ENCODE measurements around the gene TBCE.
"Not testable (repeated sequence)": the region's sequence is repeated elsewhere in the genome, so short reads cannot be mapped to it uniquely, and the experiment has no call there.

The TBCE gene

GRCh38 chr1:235357485-235358373 lies 9.5 kb upstream of the TBCE start:
- DNase-seq (ENCODE audit: low read depth) = no peak

GRCh38 chr1:235358899-235359298 lies 8.3 kb upstream of the TBCE start:
- no peak for DNase-seq (ENCODE audit: low read depth)

GRCh38 chr1:235364189-235364588 lies 3.0 kb upstream of the TBCE start:
- not testable (repeated sequence) for DNase-seq (ENCODE audit: low read depth)

- no peak for DNase-seq (ENCODE audit: low read depth)
Observed at GRCh38 chr1:235366286-235366685, 941 bp upstream of the TBCE start.

DNA sequence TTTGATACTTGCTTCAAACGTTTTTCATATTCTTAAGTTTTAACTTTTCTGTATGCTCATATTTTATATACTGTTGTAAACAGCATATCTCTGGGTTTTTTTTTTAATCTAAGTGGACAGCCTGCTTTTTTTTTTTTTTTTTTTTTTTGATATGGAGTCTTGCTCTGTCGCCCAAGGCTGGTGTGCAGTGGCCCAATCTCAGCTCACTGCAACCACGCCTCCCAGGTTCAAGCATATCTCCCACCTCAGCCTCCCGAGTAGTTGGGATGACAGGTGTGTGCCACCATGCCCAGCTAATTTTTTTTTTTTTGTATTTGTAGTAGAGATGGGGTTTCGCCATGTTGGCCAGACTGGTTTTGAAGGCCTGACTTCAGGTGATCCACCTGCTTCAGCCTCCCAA lies 1.2 kb downstream of the TBCE start:
- no peak for DNase-seq (ENCODE audit: low read depth)

DNA sequence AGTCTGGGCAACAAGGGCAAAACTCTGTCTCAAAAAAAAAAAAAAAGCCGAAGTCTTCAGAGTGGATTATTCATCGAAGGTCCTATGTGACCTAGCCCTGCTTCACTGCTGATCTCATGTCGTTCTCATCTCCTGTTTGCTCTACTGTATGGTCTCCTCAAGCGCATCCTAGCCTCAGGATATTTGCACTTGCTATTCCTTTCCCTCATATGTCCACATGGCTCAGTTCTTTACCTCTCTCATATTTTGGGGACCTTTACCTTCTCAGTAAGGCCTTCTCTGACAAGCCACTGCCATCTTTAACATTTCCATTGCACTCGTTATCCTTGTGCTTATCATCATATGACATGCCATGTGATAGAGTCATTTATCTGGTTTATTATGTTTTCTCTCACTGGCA lies 2.6 kb downstream of the TBCE start:
- DNase-seq (ENCODE audit: low read depth) = no peak

DNA sequence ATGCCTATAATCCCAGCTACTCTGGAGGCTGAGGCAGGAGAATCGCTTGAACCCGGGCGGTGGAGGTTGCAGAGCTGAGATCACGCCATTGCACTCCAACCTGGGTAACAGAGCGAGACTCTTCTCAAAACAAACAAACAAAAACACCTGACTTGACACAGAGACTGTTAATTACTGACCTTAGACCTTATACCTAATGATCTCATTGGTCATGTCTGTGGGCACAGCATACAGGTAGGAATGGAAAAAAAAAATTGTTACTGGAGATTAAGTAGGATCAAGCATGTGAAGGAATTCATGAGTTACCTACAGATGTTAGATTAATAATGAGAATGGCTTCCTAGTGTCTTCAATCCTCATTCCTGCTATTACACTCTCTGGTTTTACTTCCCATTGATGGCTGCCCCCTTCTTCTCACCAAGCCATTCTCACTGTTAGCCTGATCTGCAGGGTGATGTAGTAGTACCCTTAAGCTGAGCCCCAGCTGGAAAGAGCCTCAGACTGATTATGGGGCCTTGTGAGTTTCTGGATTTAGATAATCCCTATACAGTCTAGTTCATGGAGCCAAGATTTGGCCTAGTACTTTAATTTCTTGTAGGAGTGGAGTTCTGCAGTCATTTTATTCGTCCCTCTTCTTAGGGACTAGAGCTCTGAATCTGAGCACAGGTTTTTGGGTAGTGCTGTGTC lies 8.8 kb downstream of the TBCE start:
- no peak for DNase-seq (ENCODE audit: low read depth)

- DNase-seq (ENCODE audit: low read depth) = not testable (repeated sequence)
Observed at GRCh38 chr1:235378134-235378735, 11.0 kb downstream of the TBCE start.

- not testable (repeated sequence) for DNase-seq (ENCODE audit: low read depth)
Observed at GRCh38 chr1:235381955-235382739, 14.9 kb downstream of the TBCE start.

DNA sequence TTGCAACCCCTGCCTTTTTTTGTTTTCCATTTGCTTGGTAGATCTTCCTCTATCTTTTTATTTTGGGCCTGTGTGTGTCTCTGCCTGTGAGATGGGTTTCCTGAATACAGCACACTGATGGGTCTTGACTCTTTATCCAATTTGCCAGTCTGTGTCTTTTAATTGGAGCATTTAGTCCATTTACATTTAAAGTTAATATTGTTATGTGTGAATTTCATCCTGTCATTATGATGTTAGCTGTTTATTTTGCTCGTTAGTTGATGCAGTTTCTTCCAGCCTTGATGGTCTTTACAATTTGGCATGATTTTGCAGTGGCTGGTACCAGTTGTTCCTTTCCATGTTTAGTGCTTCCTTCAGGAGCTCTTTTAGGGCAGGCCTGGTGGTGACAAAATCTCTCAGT lies 18.4 kb downstream of the TBCE start:
- DNase-seq (ENCODE audit: low read depth) = not testable (repeated sequence)

DNA sequence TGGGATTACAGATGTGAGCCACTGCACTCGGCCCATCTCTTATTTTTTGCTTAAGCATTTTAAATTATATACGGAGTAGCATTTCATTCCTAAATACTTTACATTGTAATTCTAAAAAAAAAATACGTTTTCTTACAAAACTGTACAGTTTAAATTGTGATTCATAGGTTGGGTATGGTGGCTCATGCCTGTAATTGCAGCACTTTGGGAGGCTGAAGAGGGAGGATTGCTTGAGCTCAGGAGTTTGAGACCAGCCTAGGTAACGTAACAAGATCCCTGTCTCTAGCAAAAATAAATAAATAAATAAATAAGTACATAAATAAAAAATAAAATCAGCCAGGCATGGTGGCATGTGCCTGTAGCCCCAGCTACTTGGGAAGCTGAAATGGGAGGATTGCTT lies 24.6 kb downstream of the TBCE start:
- DNase-seq (ENCODE audit: low read depth) = no peak

DNA sequence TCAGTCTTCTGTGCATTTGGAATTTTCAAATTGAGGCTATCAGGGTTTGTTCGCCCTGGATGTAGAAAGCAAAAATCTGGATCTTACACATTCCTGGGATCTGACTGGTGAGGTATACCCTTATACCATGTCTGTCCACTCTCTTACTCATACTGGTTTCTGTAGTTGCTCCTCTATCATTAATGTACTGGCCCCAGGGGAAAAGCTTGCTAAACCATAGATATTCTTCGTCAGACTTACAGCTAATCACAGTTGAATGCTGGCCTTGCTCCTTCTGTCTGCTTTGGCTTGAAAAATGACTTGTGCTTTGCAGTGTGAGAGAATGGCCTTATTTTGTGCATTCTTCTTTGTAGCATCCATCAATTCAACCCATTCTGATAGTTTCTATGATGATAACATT lies 30.5 kb downstream of the TBCE start:
- peak; percentile 94 for DNase-seq (ENCODE audit: low read depth)

DNA sequence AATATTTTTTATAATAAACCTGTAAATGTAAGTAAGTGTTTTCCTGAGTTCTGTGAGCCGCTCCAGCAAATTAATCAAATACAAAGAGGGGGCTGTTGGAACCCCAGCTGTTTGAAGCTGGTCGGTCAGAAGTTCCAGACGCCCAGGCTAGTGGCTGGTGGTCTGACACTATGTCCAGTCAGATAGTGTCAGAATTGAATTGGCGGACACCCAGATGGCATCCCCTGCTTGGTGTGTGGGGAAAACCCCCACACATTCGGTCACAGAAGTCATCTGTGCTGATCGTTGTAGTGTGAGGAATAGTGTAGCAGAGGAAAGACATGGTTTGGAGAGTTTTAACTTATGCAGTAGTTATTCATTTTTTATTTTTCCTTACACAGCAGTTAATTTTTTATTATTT lies 32.4 kb downstream of the TBCE start:
- no peak for DNase-seq (ENCODE audit: low read depth)

GRCh38 chr1:235401251-235401650 lies 34.0 kb downstream of the TBCE start:
- DNase-seq (ENCODE audit: low read depth) = no peak

- no peak for DNase-seq (ENCODE audit: low read depth)
Observed at GRCh38 chr1:235402457-235403200, 35.4 kb downstream of the TBCE start.

GRCh38 chr1:235403593-235403992 lies 36.4 kb downstream of the TBCE start:
- DNase-seq (ENCODE audit: low read depth) = no peak

GRCh38 chr1:235404190-235404589 lies 37.0 kb downstream of the TBCE start:
- DNase-seq (ENCODE audit: low read depth) = no peak

- no peak for DNase-seq (ENCODE audit: low read depth)
Observed at GRCh38 chr1:235407419-235407818, 40.2 kb downstream of the TBCE start.

DNA sequence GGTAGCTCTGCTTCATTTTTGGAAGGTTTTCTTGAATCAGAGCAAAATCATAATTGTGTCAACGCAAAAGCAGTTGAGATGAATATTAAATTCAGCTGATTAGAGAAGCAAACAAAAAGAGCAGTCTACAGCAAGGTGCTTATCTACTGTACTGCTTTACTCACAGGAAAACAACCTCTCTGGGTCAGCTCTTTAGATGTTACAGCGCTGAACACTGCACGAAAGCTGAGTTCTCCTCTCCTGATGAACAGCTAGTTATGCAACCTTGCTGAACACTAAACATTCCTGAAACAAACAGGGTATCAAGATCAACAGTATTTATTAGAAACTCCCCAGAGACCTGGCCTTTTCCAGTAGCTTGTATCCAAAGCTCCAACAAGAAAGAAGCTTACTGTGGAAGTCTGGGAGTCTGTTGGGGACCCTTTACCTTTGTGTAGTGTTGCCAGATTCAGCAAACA lies 41.3 kb downstream of the TBCE start:
- DNase-seq (ENCODE audit: low read depth) = no peak

DNA sequence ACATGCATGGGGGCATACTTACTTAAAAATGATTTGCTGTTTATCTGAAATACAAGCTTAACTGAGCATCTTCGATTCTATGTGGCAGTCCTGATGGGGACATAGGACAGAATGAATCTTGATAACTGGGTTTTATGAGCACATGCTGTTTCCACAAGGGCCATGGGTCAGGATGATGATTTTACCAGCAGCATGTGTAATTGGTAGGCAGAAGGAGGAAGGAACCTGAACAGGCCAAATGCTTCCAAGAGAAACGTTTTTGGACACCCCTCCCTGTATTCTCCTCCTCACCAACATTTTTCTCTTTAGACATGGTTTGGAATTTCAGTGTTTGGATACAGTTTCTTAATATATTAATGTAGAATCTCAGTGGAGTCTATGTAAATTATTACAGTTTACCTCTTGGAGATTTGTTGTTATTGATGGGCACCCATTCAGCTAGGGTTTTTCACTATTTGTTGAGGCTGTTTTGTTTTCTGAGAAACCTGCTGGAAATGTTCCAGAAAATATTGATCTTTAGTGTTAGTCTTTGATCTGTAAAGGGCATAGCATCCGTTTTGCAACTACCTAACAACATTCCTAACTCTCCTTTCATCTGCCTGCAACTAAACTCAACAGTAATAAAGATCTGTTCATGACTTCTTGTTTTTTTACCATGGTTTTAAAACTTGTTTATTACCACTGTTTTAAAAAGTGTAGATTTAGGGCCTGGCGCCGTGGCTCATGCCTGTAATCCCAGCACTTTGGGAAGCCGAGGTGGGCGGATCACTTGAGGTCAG lies 42.0 kb downstream of the TBCE start:
- no peak for DNase-seq (ENCODE audit: low read depth)

DNA sequence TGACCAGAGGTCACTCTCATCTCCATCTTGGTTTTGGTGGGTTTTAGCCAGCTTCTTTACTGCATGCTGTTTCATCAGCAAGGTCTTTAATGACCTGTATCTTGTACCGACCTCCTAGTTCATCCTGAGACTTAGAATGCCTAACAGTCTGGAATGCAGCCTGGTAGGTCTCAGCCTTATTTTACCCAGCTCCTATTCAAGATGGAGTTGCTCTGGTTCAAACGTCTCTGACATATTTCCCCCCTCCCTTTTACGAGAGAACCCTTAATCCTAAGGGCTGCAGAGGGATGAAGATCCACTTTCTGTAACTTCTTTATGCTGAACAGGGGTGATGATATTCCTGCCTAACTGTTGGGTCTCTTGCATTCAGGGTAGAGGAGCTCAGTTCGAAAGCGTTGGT lies 43.2 kb downstream of the TBCE start:
- DNase-seq (ENCODE audit: low read depth) = no peak

All from HS-5 (cell line).